Activated naive CD4-positive, alpha-beta T cell treated with anti-CD3 and anti-CD28 coated beads for 36 hours (primary cell): ENCODE data around the gene DOCK1. TPM values are rescaled to one million over a fixed set of nuclear protein-coding genes. Genes with fewer than 3 reads are reported as not detected.

Source experiments
- CTCF ChIA-PET: fragments of 350-600 bp; sonication (Branson Sonifier 250); formaldehyde crosslinking; loops from one replicate; lab custom pipeline; 2021; ENCODE audit warnings: antibody characterized with exemption; lab: Charles Lee
- DNase-seq: peaks from one replicate; pipeline ENCODE4 v3.0.0-alpha.2; 2020
- H3K27ac Mint-ChIP-seq: one replicate; pipeline ENCODE4 v1.8.0; 2021; ENCODE audit warnings: mild to moderate bottlenecking, mixed read lengths
- H3K27me3 Mint-ChIP-seq: one replicate; pipeline ENCODE4 v1.8.0; 2021; ENCODE audit warnings: low read depth, mixed read lengths
- H3K36me3 Mint-ChIP-seq: one replicate; pipeline ENCODE4 v1.8.0; 2021; ENCODE audit warnings: low read depth, mixed read lengths
- H3K4me1 Mint-ChIP-seq: one replicate; pipeline ENCODE4 v1.8.0; 2021; ENCODE audit warnings: low read depth, mixed read lengths
- H3K4me3 Mint-ChIP-seq: one replicate; pipeline ENCODE4 v1.8.0; 2021; ENCODE audit warnings: mild to moderate bottlenecking, moderate library complexity, mixed read lengths
- H3K9me3 Mint-ChIP-seq: one replicate; pipeline ENCODE4 v1.8.0; 2021; ENCODE audit warnings: mixed read lengths
- intact Hi-C: fragments of 100-400 bp; cut with micrococcal nuclease; formaldehyde crosslinking; loops from one replicate; pipeline ENCODE4 v1.15.1; 2023
- total RNA-seq, 2 experiments: library from RNA; stranded (reverse); gene quantifications; one replicate each; pipeline ENCODE4 v1.2.3, GENCODE V29; 2021

DOCK1 gene
- total RNA-seq, 2 experiments from 2014 or later: 0.49 to 0.72 TPM

GRCh38 chr10:127021801-127022200 is 116.6 kb downstream of the DOCK1 start:
- Mint-ChIP-seq H3K4me3 (no peak overlapping the region), H3K36me3 (no peaks in the 10 kb centered on the region), H3K27ac (no peak overlapping the region), H3K27me3 (no peaks in the 10 kb centered on the region), H3K9me3 (no peaks in the 10 kb centered on the region), H3K4me1 (no peaks in the 10 kb centered on the region)
- intact Hi-C loops: no loop called here
- CTCF ChIA-PET: no interaction called here
- no peak for DNase-seq

GRCh38 chr10:127024685-127025435 is 119.6 kb downstream of the DOCK1 start:
- CTCF ChIA-PET: interaction anchor here (0.6 kb wide), 1 partner anchor 594 kb away, joined by 3 read pairs; no protein-coding TSS in a partner anchor
- Mint-ChIP-seq H3K4me3 (no peak overlapping the region), H3K9me3 (no peaks in the 10 kb centered on the region), H3K36me3 (no peaks in the 10 kb centered on the region), H3K4me1 (no peaks in the 10 kb centered on the region), H3K27ac (no peak overlapping the region), H3K27me3 (no peaks in the 10 kb centered on the region)
- DNase-seq: no peak
- intact Hi-C loops: no loop called here

- Mint-ChIP-seq H3K27me3 (no peaks in the 10 kb centered on the region), H3K27ac (no peak overlapping the region), H3K4me1 (no peaks in the 10 kb centered on the region), H3K9me3 (no peaks in the 10 kb centered on the region), H3K4me3 (no peak overlapping the region), H3K36me3 (no peaks in the 10 kb centered on the region)
- intact Hi-C loops: no loop called here
- CTCF ChIA-PET: no interaction called here
- no peak for DNase-seq
Observed at GRCh38 chr10:127027786-127028185, 122.6 kb downstream of the DOCK1 start.

GRCh38 chr10:127028556-127028955 is 123.3 kb downstream of the DOCK1 start:
- Mint-ChIP-seq H3K27me3 (no peaks in the 10 kb centered on the region), H3K36me3 (no peaks in the 10 kb centered on the region), H3K4me3 (no peak overlapping the region), H3K9me3 (no peaks in the 10 kb centered on the region), H3K4me1 (no peaks in the 10 kb centered on the region), H3K27ac (no peak overlapping the region)
- CTCF ChIA-PET: no interaction called here
- DNase-seq: no peak
- intact Hi-C loops: no loop called here

- Mint-ChIP-seq H3K36me3 (no peaks in the 10 kb centered on the region), H3K4me1 (no peaks in the 10 kb centered on the region), H3K9me3 (no peaks in the 10 kb centered on the region), H3K27ac (no peak overlapping the region), H3K4me3 (no peak overlapping the region), H3K27me3 (no peaks in the 10 kb centered on the region)
- CTCF ChIA-PET: no interaction called here
- no peak for DNase-seq
- intact Hi-C loops: no loop called here
Observed at GRCh38 chr10:127029061-127029460, 123.8 kb downstream of the DOCK1 start.

- H3K4me1 Mint-ChIP-seq: no peaks in the 10 kb centered on the region
- CTCF ChIA-PET: no interaction called here
- H3K27ac Mint-ChIP-seq: no peak overlapping the region
- H3K9me3 Mint-ChIP-seq: no peaks in the 10 kb centered on the region
- no peak for DNase-seq
- no peak overlapping the region for H3K4me3 Mint-ChIP-seq
- H3K36me3 Mint-ChIP-seq: no peaks in the 10 kb centered on the region
- intact Hi-C loops: no loop called here
- H3K27me3 Mint-ChIP-seq: no peaks in the 10 kb centered on the region
Observed at GRCh38 chr10:127033216-127034033, 128.2 kb downstream of the DOCK1 start.

- no peak for DNase-seq
- intact Hi-C loops: no loop called here
- H3K9me3 Mint-ChIP-seq: no peaks in the 10 kb centered on the region
- no peaks in the 10 kb centered on the region for H3K4me1 Mint-ChIP-seq
- H3K27ac Mint-ChIP-seq: no peak overlapping the region
- H3K4me3 Mint-ChIP-seq: no peak overlapping the region
- no peaks in the 10 kb centered on the region for H3K27me3 Mint-ChIP-seq
- CTCF ChIA-PET: no interaction called here
- no peaks in the 10 kb centered on the region for H3K36me3 Mint-ChIP-seq
Observed at GRCh38 chr10:127034034-127034633, 128.9 kb downstream of the DOCK1 start.

- no peak overlapping the region for H3K27ac Mint-ChIP-seq
- no peaks in the 10 kb centered on the region for H3K4me1 Mint-ChIP-seq
- no peak overlapping the region for H3K4me3 Mint-ChIP-seq
- no peaks in the 10 kb centered on the region for H3K9me3 Mint-ChIP-seq
- intact Hi-C loops: no loop called here
- H3K27me3 Mint-ChIP-seq: no peaks in the 10 kb centered on the region
- H3K36me3 Mint-ChIP-seq: no peaks in the 10 kb centered on the region
- CTCF ChIA-PET: no interaction called here
- DNase-seq: no peak
Observed at GRCh38 chr10:127034790-127035189, 129.6 kb downstream of the DOCK1 start.

GRCh38 chr10:127035827-127036226 is 130.6 kb downstream of the DOCK1 start:
- H3K27ac Mint-ChIP-seq: no peak overlapping the region
- intact Hi-C loops: no loop called here
- H3K4me1 Mint-ChIP-seq: no peaks in the 10 kb centered on the region
- no peaks in the 10 kb centered on the region for H3K36me3 Mint-ChIP-seq
- CTCF ChIA-PET: interaction anchor here (0.6 kb wide), 1 partner anchor 683 kb away, joined by 3 read pairs; no protein-coding TSS in a partner anchor
- H3K27me3 Mint-ChIP-seq: no peaks in the 10 kb centered on the region
- no peaks in the 10 kb centered on the region for H3K9me3 Mint-ChIP-seq
- H3K4me3 Mint-ChIP-seq: no peak overlapping the region
- DNase-seq: no peak

- Mint-ChIP-seq H3K4me3 (no peak overlapping the region), H3K9me3 (no peaks in the 10 kb centered on the region), H3K27ac (no peak overlapping the region), H3K4me1 (no peaks in the 10 kb centered on the region), H3K27me3 (no peaks in the 10 kb centered on the region), H3K36me3 (no peaks in the 10 kb centered on the region)
- CTCF ChIA-PET: no interaction called here
- DNase-seq: no peak
- intact Hi-C loops: no loop called here
Observed at GRCh38 chr10:127036987-127037386, 131.8 kb downstream of the DOCK1 start.

- H3K9me3 Mint-ChIP-seq: no peaks in the 10 kb centered on the region
- H3K36me3 Mint-ChIP-seq: no peaks in the 10 kb centered on the region
- CTCF ChIA-PET: no interaction called here
- no peaks in the 10 kb centered on the region for H3K27me3 Mint-ChIP-seq
- intact Hi-C loops: no loop called here
- H3K4me3 Mint-ChIP-seq: no peak overlapping the region
- no peak for DNase-seq
- H3K27ac Mint-ChIP-seq: no peak overlapping the region
- no peaks in the 10 kb centered on the region for H3K4me1 Mint-ChIP-seq
Observed at GRCh38 chr10:127039435-127039834, 134.2 kb downstream of the DOCK1 start.

GRCh38 chr10:127040756-127041155 is 135.5 kb downstream of the DOCK1 start:
- no peak for DNase-seq
- no peaks in the 10 kb centered on the region for H3K9me3 Mint-ChIP-seq
- H3K4me3 Mint-ChIP-seq: no peak overlapping the region
- CTCF ChIA-PET: no interaction called here
- no peaks in the 10 kb centered on the region for H3K36me3 Mint-ChIP-seq
- H3K27me3 Mint-ChIP-seq: no peaks in the 10 kb centered on the region
- no peak overlapping the region for H3K27ac Mint-ChIP-seq
- intact Hi-C loops: no loop called here
- no peaks in the 10 kb centered on the region for H3K4me1 Mint-ChIP-seq
